ENCODE measurements around the gene RAB11FIP3.
A peak's percentile ranks its signal among the peaks of the same experiment; 100 is the strongest.

RAB11FIP3 gene

GRCh38 chr16:560701-561412 lies 135.4 kb downstream of the RAB11FIP3 start:
- H3K36me3 ChIP-seq: no peaks in the 10 kb centered on the region
- no peak overlapping the region for H3K27ac ChIP-seq
- H3K4me3 ChIP-seq (ENCODE audit: low read depth, low read length): no peak overlapping the region; the same call in 1 of the 2 replicates
- peaks cover 8% of the 10 kb centered on the region for H3K27me3 ChIP-seq (ENCODE audit: insufficient read depth, low read depth, severe bottlenecking)
- no peak for TF ChIP-seq CTCF (IDR thresholded peaks at IDR 0.05; ENCODE audit: low read depth, low read length)
- no peaks in the 10 kb centered on the region for H3K9me3 ChIP-seq (ENCODE audit: severe bottlenecking)
- DNase-seq: no peak

- Histone ChIP-seq H3K9me3 (ENCODE audit: severe bottlenecking) (no peaks in the 10 kb centered on the region), H3K36me3 (no peaks in the 10 kb centered on the region), H3K27me3 (ENCODE audit: insufficient read depth, low read depth, severe bottlenecking) (peaks cover 8% of the 10 kb centered on the region), H3K27ac (no peak overlapping the region), H3K4me3 (ENCODE audit: low read depth, low read length) (no peak overlapping the region)
- no peak for TF ChIP-seq CTCF (IDR thresholded peaks at IDR 0.05; ENCODE audit: low read depth, low read length)
- no peak for DNase-seq
Measured at GRCh38 chr16:561413-561794, 136.0 kb downstream of the RAB11FIP3 start.

GRCh38 chr16:561957-562938 lies 136.8 kb downstream of the RAB11FIP3 start:
- H3K27ac ChIP-seq: no peak overlapping the region
- no peaks in the 10 kb centered on the region for H3K36me3 ChIP-seq
- H3K9me3 ChIP-seq (ENCODE audit: severe bottlenecking): no peaks in the 10 kb centered on the region
- no peak overlapping the region for H3K4me3 ChIP-seq (ENCODE audit: low read depth, low read length)
- H3K27me3 ChIP-seq (ENCODE audit: insufficient read depth, low read depth, severe bottlenecking): peaks cover 8% of the 10 kb centered on the region
- DNase-seq: peak; percentile 36
- no peak for TF ChIP-seq CTCF (IDR thresholded peaks at IDR 0.05; ENCODE audit: low read depth, low read length)

GRCh38 chr16:563072-563644 lies 137.7 kb downstream of the RAB11FIP3 start:
- no peak overlapping the region for H3K27ac ChIP-seq
- no peak overlapping the region for H3K4me3 ChIP-seq (ENCODE audit: low read depth, low read length)
- no peak for TF ChIP-seq CTCF (IDR thresholded peaks at IDR 0.05; ENCODE audit: low read depth, low read length)
- no peaks in the 10 kb centered on the region for H3K36me3 ChIP-seq
- DNase-seq: no peak
- H3K9me3 ChIP-seq (ENCODE audit: severe bottlenecking): no peaks in the 10 kb centered on the region
- peaks cover 8% of the 10 kb centered on the region for H3K27me3 ChIP-seq (ENCODE audit: insufficient read depth, low read depth, severe bottlenecking)

- TF ChIP-seq CTCF (IDR thresholded peaks at IDR 0.05; ENCODE audit: low read depth, low read length): no peak
- H3K4me3 ChIP-seq (ENCODE audit: low read depth, low read length): no peak overlapping the region
- peak overlapping the region; percentile 72 for H3K27ac ChIP-seq
- no peaks in the 10 kb centered on the region for H3K9me3 ChIP-seq (ENCODE audit: severe bottlenecking)
- DNase-seq: no peak
- H3K36me3 ChIP-seq: no peaks in the 10 kb centered on the region
- peaks cover 3% of the 10 kb centered on the region for H3K27me3 ChIP-seq (ENCODE audit: insufficient read depth, low read depth, severe bottlenecking)
Measured at GRCh38 chr16:564690-565418, 139.4 kb downstream of the RAB11FIP3 start.
